ENCODE results near the gene ANKRD10. TPM values are rescaled to one million over a fixed set of nuclear protein-coding genes. Genes with fewer than 3 reads are reported as not detected.

ANKRD10 gene
- total RNA-seq, 1 donor, result 60.5 TPM

GRCh38 chr13:110929104-110929777, 14.4 kb upstream of the ANKRD10 start:
- TF ChIP-seq, protein P1, sequence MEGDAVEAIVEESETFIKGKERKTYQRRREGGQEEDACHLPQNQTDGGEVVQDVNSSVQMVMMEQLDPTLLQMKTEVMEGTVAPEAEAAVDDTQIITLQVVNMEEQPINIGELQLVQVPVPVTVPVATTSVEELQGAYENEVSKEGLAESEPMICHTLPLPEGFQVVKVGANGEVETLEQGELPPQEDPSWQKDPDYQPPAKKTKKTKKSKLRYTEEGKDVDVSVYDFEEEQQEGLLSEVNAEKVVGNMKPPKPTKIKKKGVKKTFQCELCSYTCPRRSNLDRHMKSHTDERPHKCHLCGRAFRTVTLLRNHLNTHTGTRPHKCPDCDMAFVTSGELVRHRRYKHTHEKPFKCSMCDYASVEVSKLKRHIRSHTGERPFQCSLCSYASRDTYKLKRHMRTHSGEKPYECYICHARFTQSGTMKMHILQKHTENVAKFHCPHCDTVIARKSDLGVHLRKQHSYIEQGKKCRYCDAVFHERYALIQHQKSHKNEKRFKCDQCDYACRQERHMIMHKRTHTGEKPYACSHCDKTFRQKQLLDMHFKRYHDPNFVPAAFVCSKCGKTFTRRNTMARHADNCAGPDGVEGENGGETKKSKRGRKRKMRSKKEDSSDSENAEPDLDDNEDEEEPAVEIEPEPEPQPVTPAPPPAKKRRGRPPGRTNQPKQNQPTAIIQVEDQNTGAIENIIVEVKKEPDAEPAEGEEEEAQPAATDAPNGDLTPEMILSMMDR (IDR thresholded peaks at IDR 0.05; ENCODE audit: insufficient read depth, low read depth, low read length), result no peak
- no peak overlapping the region for H3K4me3 ChIP-seq (ENCODE audit: low read depth, low read length)
- no peak for DNase-seq (ENCODE audit: low read depth)

DNA sequence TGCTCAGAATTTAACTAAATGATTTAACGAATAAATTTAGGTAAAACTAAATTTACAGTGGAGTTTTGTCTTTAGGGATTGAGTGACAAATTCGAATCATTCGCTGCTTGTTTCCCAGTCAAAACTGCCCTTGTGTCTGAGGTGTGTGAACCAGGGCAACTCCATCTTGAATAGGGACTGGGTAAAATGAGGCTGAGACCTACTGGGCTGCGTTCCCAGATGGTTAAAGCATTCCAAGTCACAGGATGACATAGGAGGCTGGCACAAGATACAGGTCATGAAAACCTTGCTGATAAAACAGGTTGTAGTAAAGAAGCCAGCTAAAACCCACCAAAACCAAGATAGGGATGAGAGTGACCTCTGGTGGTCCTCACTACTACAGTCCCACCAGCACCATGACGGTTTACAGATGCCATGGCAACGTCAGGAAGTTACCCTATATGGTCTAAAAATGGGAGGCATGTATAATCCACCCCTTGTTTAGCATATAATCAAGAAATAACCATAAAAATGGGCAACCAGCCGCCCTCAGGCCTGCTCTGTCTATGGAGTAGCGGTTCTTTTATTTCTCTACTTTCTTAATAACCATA, 10.2 kb upstream of the ANKRD10 start:
- TF ChIP-seq, protein P1 (IDR thresholded peaks at IDR 0.05; ENCODE audit: insufficient read depth, low read depth, low read length), result peak; percentile 39
- DNase-seq (ENCODE audit: low read depth), result peak; percentile 33
- no peak overlapping the region for H3K4me3 ChIP-seq (ENCODE audit: low read depth, low read length)

DNA sequence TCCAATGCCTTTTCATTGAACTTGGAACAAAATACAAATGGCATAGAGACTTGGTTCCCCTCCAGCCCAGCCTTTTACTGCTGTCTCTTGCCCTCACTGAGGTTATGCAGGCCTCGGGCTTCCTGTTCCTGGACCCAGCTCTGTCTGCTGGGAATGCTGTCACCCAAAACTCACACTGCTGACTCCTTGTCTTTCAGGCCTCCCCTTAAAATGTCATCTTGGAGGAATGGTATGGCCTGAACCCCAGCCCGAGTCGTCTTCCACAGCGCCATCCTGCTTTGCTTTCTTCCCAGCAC, 9.7 kb upstream of the ANKRD10 start:
- DNase-seq (ENCODE audit: low read depth), result no peak
- TF ChIP-seq, protein P1 (IDR thresholded peaks at IDR 0.05; ENCODE audit: insufficient read depth, low read depth, low read length), result no peak
- H3K4me3 ChIP-seq (ENCODE audit: low read depth, low read length), result no peak overlapping the region

- TF ChIP-seq, protein P1 (IDR thresholded peaks at IDR 0.05; ENCODE audit: insufficient read depth, low read depth, low read length), result no peak
- no peak overlapping the region for H3K4me3 ChIP-seq (ENCODE audit: low read depth, low read length)
- no peak for DNase-seq (ENCODE audit: low read depth)
Observed at GRCh38 chr13:110923777-110924638, 9.1 kb upstream of the ANKRD10 start.

DNA sequence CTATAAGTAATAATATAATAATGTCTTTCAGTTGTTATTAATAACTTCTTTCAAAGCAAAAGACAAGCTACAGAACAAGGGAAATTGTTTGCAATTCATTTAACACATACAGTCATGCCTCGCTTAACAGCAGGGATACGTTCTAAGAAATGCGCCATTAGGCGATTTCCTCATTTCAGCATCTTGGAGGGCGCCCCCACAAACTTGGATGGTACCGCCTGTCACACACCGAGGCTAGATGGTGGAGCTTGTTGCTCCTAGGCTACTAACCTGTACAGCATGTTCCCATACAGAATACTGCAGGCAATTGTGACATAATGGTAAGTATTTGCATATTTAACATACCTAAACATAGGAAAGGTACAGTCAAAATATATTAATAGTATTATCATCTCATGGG, 8.2 kb upstream of the ANKRD10 start:
- no peak overlapping the region for H3K4me3 ChIP-seq (ENCODE audit: low read depth, low read length)
- TF ChIP-seq, protein P1 (IDR thresholded peaks at IDR 0.05; ENCODE audit: insufficient read depth, low read depth, low read length), result no peak
- DNase-seq (ENCODE audit: low read depth), result no peak

- DNase-seq (ENCODE audit: low read depth), result no peak
- TF ChIP-seq, protein P1 (IDR thresholded peaks at IDR 0.05; ENCODE audit: insufficient read depth, low read depth, low read length), result no peak
- H3K4me3 ChIP-seq (ENCODE audit: low read depth, low read length), result no peak overlapping the region
Observed at GRCh38 chr13:110922506-110922905, 7.6 kb upstream of the ANKRD10 start.

All from fibroblast of villous mesenchyme (primary cell).